ENCODE measurements around the gene RAB11FIP4.

DNA sequence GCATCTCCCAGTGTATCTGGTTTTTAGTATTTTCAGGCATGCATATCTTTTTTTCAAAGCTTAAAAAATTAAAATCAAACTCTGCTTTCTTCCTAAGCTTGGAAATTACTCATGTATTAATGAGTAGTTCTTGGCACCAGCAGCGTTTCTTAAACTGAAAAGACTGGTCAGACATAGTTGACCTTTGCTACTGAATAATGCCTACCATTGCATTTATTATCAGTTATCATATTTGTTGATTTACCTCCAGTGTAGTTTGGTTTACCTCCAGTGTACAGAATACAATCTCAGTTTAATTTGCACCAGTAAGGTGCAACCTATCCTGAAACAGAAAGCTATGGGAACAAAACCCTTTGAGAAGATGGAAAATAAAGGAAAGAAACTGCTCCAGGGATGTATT lies 35.5 kb upstream of the RAB11FIP4 start:
- no peak for TF ChIP-seq EP300 (IDR thresholded peaks at IDR 0.05)
- TF ChIP-seq, protein P1, sequence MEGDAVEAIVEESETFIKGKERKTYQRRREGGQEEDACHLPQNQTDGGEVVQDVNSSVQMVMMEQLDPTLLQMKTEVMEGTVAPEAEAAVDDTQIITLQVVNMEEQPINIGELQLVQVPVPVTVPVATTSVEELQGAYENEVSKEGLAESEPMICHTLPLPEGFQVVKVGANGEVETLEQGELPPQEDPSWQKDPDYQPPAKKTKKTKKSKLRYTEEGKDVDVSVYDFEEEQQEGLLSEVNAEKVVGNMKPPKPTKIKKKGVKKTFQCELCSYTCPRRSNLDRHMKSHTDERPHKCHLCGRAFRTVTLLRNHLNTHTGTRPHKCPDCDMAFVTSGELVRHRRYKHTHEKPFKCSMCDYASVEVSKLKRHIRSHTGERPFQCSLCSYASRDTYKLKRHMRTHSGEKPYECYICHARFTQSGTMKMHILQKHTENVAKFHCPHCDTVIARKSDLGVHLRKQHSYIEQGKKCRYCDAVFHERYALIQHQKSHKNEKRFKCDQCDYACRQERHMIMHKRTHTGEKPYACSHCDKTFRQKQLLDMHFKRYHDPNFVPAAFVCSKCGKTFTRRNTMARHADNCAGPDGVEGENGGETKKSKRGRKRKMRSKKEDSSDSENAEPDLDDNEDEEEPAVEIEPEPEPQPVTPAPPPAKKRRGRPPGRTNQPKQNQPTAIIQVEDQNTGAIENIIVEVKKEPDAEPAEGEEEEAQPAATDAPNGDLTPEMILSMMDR (IDR thresholded peaks at IDR 0.05) = no peak
